Activated T-cell treated with anti-CD3 and anti-CD28 coated beads, Interleukin-2, amount 50 U/mL, for 1 hour (primary cell): ENCODE results near the gene WDR70.
"Not testable (repeated sequence)": the region's sequence is repeated elsewhere in the genome, so short reads cannot be mapped to it uniquely, and the experiment has no call there.

ENCODE experiments used
- DNase-seq: peaks from one replicate; pipeline ENCODE4 v3.0.0-alpha.2; 2020

The WDR70 gene

GRCh38 chr5:37454402-37455055 is 75.4 kb downstream of the WDR70 start:
- not testable (repeated sequence) for DNase-seq

GRCh38 chr5:37463191-37464051 is 84.3 kb downstream of the WDR70 start:
- not testable (repeated sequence) for DNase-seq

GRCh38 chr5:37464581-37464980 is 85.5 kb downstream of the WDR70 start:
- DNase-seq, result not testable (repeated sequence)

- DNase-seq, result not testable (repeated sequence)
These were observed 90.3 kb downstream of the WDR70 start for GRCh38 chr5:37469383-37469782.

GRCh38 chr5:37471666-37472197 is 92.6 kb downstream of the WDR70 start:
- no peak for DNase-seq

- no peak for DNase-seq
These were observed 98.3 kb downstream of the WDR70 start for GRCh38 chr5:37477426-37477825.

GRCh38 chr5:37478121-37478894 is 99.2 kb downstream of the WDR70 start:
- no peak for DNase-seq

- not testable (repeated sequence) for DNase-seq
These were observed 102.3 kb downstream of the WDR70 start for GRCh38 chr5:37481395-37481794.

- no peak for DNase-seq
These were observed 111.1 kb downstream of the WDR70 start for GRCh38 chr5:37490120-37490810.

GRCh38 chr5:37490931-37491330 is 111.8 kb downstream of the WDR70 start:
- no peak for DNase-seq

GRCh38 chr5:37492778-37493555 is 113.8 kb downstream of the WDR70 start:
- no peak for DNase-seq

- DNase-seq, result no peak
These were observed 115.6 kb downstream of the WDR70 start for GRCh38 chr5:37494756-37495155.

- DNase-seq, result no peak
These were observed 116.1 kb downstream of the WDR70 start for GRCh38 chr5:37495210-37495609.

- no peak for DNase-seq
These were observed 116.7 kb downstream of the WDR70 start for GRCh38 chr5:37495668-37496347.

GRCh38 chr5:37496902-37497445 is 117.9 kb downstream of the WDR70 start:
- DNase-seq, result no peak

GRCh38 chr5:37501152-37501551 is 122.0 kb downstream of the WDR70 start:
- DNase-seq, result no peak

- DNase-seq, result no peak
These were observed 127.1 kb downstream of the WDR70 start for GRCh38 chr5:37506241-37506640.

- DNase-seq, result no peak
These were observed 127.6 kb downstream of the WDR70 start for GRCh38 chr5:37506722-37507121.

GRCh38 chr5:37511646-37512045 is 132.5 kb downstream of the WDR70 start:
- no peak for DNase-seq

GRCh38 chr5:37514946-37515345 is 135.8 kb downstream of the WDR70 start:
- no peak for DNase-seq

GRCh38 chr5:37517686-37518085 is 138.6 kb downstream of the WDR70 start:
- DNase-seq, result no peak
